Stimulated activated CD4-positive, alpha-beta T cell treated with anti-CD3 and anti-CD28 coated beads, Interleukin-1b, Interleukin-23, amount 100 ng/mL, for 1 hour (primary cell): ENCODE results near the gene MAP1S.
"Not testable (repeated sequence)": the region's sequence is repeated elsewhere in the genome, so short reads cannot be mapped to it uniquely, and the experiment has no call there.

Source experiments
- DNase-seq, 2 donors: peaks; one replicate each; pipeline ENCODE4 v3.0.0-alpha.2; 2020; ENCODE audit warnings: low read depth in 2 of 2

Gene MAP1S

DNA sequence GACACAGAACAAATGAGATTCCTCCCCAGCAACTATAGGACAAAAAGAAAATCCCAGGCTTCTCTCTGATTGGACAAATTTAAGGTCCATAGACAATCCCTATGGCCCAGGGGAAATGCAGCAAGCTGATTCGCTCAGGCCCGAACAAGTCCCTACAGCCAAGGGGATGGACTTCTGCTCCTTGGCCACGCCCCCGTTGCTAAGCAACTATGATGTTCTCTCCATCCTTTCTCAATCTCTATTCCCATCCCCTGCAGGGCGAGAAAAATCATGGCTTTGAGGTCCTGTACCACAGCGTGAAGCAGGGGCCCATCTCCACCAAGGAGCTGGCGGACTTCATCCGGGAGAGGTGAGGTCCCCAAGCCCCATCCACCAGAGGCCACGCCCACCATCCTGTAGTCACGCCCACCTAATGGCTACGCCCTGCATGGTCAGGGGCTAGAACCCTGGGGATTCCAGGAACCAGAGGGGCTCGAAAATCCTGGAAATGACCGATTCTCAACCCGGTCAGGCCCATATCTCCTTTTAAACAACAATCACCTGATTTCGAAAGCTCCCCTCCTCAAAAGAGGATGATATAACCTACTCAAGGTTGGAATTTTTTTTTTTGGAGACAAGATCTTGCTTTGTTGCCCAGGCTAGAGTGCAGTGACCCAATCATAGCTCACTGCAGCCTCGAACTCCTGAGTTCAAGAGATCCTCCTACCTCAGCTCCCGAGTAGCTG, 43.4 kb downstream of the MAP1S start:
- DNase-seq = no peak

DNA sequence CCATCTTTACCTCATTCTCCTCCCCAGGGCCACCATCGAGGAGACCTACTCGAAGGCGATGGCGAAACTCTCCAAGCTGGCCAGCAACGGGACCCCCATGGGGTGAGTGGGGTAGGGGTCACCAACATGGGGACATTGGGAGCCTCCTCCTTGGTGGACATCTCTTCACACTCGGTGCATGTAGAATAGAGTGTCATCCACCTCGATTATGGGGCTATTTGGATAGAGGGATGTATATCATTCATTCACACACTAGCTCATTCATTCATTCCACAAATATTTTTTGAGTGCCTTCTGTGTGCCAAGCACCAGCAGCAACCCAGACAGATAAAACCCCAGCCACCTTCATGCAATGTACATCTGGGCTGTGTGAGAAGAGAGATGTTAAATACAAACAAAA, 45.1 kb downstream of the MAP1S start:
- DNase-seq = no peak

DNA sequence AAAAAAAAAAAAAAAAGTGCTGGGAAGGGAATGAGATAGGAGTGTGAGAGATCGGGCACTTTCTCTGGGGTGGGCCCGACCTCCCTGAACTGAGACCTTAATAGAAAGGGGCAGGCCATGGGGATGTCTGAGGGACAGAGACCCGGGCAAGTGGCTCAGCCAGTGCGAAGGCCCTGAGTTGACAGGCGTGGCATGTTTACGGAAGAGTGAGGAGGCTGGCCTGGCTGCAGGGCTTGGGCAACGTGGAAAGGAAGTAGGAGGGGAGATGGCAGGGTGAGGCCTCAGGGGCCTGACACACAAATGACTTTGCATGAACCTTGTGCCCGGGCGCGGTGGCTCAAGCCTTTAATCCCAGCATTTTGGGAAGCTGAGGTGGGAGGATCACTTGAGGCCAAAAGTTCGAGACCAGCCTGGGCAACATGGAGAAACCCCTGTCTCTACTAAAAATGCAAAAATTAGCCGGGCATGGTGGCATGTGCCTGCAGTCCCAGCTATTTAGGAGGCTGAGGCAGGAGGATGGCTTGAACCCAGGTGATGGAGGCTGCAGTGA, 45.9 kb downstream of the MAP1S start:
- no peak for DNase-seq

DNA sequence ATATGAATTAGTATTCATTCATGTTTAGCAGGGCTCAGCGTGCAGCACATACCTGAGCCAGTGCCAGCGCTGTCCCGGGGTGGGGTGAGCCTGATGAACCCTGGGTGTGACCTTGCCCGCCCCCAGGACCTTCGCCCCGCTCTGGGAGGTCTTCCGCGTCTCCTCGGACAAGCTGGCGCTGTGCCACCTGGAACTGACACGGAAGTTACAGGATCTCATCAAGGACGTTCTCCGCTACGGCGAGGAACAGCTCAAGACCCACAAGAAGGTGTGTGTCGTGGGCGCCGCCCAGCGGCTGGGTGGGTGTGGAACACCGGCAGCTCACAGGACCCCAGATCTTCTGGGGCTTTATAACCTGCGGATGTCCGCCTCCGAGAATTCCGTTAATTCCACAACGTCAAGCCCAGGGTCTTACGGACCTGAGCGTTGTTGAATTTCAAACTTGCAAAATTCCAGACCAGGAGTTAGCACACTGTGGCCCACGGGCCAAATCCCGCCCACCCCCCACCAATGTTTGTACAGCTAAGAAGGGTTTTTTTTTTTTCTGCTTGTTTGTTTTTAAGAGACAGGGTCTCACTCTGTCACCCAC, 47.4 kb downstream of the MAP1S start:
- no peak for DNase-seq

DNA sequence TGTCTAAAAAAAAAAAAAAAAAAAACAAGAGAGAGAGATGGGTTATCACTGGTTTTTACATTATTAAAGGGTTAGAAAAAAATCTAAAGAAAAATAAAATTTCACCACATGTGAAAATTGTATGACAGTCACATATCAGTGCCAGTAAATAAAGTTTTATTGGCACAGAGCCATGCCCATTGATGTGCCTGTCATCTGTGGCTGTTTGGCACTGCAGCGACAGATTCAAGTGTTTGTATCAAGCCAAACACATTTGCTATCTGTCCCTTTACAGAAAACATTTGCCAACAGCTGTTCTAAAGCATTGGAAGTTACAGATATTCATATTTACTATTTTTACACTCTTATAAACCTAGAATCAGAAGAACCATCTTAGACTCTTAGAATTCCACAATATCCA, 48.3 kb downstream of the MAP1S start:
- no peak for DNase-seq

GRCh38 chr19:17770613-17771012, 51.3 kb downstream of the MAP1S start:
- no peak for DNase-seq

- DNase-seq = no peak
These were observed 52.9 kb downstream of the MAP1S start for GRCh38 chr19:17772172-17772571.

GRCh38 chr19:17775245-17775927, 56.1 kb downstream of the MAP1S start:
- DNase-seq = no peak

- DNase-seq = no peak
These were observed 56.9 kb downstream of the MAP1S start for GRCh38 chr19:17775991-17776803.

DNA sequence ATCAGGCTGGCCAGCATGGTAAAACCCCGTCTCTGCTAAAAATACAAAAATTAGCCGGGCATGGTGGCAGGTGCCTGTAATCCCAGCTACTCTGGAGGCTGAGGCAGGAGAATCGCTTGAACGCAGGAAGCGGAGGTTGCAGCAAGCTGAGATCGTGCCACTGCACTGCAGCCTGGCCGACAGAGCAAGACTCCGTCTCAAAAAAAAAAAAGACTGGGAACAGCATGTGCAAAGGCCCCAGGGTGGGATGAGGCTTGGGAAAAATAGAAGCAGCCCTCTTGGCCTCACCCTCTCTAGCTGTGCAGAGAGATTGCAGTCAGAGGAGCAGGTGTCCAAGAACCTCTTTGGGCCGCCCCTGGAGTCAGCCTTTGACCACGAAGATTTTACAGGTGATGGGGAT, 58.6 kb downstream of the MAP1S start:
- DNase-seq = not testable (repeated sequence)

- DNase-seq = no peak
These were observed 59.1 kb downstream of the MAP1S start for GRCh38 chr19:17778251-17778967.

GRCh38 chr19:17778968-17779929, 60.0 kb downstream of the MAP1S start:
- DNase-seq = no peak

DNA sequence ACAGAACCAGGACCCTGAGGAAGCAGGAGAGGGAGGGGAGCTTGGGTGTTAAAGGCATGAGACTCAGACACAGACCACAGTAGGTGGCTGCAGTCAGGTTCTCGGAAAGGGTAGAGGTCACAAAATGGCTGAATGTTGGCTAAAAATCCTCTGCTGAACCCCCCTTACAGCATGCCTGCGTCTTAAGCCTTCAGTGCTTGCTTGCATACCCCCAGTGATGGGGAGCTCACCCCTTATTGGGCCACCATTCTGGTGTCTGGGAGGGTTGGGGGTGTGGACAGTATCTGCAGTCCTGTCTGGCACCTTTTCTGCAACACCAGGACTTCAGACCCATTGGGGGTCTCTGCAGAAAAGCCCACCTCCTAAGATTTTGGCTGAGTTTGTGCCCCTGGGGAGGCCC, 61.5 kb downstream of the MAP1S start:
- DNase-seq = no peak

- DNase-seq = not testable (repeated sequence)
These were observed 64.4 kb downstream of the MAP1S start for GRCh38 chr19:17783721-17784120.
